Lower lobe of right lung (tissue), 2 donors: Measurements from ENCODE around the gene NDUFAF8. TPM values are rescaled to one million over a fixed set of nuclear protein-coding genes. Genes with fewer than 3 reads are reported as not detected.

Source experiments
- ATAC-seq, 2 donors: fragments of 200-7000 bp; cut with Tn5 transposase; one replicate each; pipeline ENCODE4 v1.9.1; 2020 to 2022; ENCODE audit warnings: mild to moderate bottlenecking in 2 of 2, moderate library complexity in 2 of 2
- DNase-seq: peaks from one replicate; pipeline ENCODE4 v3.0.0-alpha.2; 2020
- H3K27ac ChIP-seq: fragments of 200-600 bp; one replicate; pipeline ENCODE4 v1.8.0; 2022
- H3K27me3 ChIP-seq: fragments of 200-600 bp; one replicate; pipeline ENCODE4 v1.8.0; 2022; ENCODE audit warnings: low read depth
- H3K36me3 ChIP-seq: fragments of 200-600 bp; one replicate; pipeline ENCODE4 v1.8.0; 2022; ENCODE audit warnings: mild to moderate bottlenecking
- H3K4me1 ChIP-seq: fragments of 200-600 bp; one replicate; pipeline ENCODE4 v1.8.0; 2022
- H3K4me3 ChIP-seq: fragments of 200-600 bp; one replicate; pipeline ENCODE4 v1.8.0; 2022; ENCODE audit warnings: mild to moderate bottlenecking
- H3K9me3 ChIP-seq: fragments of 200-600 bp; one replicate; pipeline ENCODE4 v1.8.0; 2022
- intact Hi-C: fragments of 100-400 bp; cut with DNase I; formaldehyde crosslinking; loops from one replicate; pipeline ENCODE4 v1.11.0; 2022
- total RNA-seq: library from RNA; stranded (reverse); fragmentation: NEBNext Ultra II Directional; extraction: Animal tissue kit (Norgen Biotek cat#: 25700); gene quantifications from one replicate; pipeline ENCODE4 v1.2.1, GENCODE V29; 2021
- TF ChIP-seq, protein P1 (sequence below): fragments of 200-600 bp; IDR thresholded peaks from one replicate; pipeline ENCODE4 v1.8.0; 2022; ENCODE audit warnings: antibody characterized with exemption, mild to moderate bottlenecking
- donor health status: DM: no; HTN: yes; CAD: no; lungs with severe emphysema.

The NDUFAF8 gene
- total RNA-seq, 1 donor from 2014 or later = 24.3 TPM

DNA sequence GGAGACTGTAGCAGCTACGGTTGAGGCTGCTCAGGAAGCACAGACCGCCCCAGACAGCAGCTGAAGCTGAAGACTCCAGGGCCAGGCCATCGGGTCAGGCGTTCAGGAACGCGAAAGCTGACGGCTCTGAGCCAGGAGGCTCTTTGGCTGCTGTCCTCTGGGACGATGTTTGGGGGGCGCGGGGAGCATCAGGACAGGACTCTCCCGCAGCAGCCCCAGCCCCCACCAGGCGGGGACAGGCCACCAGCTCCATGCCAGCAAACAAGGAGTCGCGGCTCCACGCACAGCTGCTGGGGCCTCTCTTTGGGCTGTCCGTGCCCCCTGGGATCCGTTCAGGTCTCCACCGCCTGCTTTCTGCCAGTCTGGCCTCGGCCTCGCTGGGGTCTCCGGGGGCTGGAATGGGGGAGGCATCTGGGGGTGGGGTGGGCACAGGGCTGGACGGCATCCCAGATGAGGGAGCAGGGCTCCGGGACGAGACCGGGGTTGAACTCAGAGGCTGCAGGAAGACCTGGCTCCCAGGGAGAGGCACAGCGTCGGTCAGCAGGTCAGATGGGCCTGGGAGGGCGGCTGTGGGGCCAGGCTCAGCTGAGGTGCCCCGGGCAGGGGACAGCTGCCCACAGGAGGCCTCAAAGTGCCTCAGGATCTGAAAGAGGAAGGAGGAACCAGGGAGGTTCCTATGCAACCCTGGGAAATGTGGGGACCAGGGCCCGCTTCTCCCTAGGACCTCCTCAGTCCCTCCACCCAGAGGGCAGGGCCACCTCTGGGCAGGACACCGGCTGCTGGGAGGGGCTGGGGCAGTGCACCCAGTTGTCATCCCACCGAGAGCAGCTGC is 10.1 kb upstream of the NDUFAF8 start:
- H3K36me3 ChIP-seq = peaks cover 57% of the 10 kb centered on the region
- ATAC-seq = no peak
- H3K27me3 ChIP-seq = no peaks in the 10 kb centered on the region
- DNase-seq = no peak
- peaks cover 10% of the 10 kb centered on the region for H3K4me1 ChIP-seq
- intact Hi-C loops = no loop called here
- no peak overlapping the region for H3K4me3 ChIP-seq
- H3K27ac ChIP-seq = no peak overlapping the region
- no peaks in the 10 kb centered on the region for H3K9me3 ChIP-seq
- TF ChIP-seq, protein P1, sequence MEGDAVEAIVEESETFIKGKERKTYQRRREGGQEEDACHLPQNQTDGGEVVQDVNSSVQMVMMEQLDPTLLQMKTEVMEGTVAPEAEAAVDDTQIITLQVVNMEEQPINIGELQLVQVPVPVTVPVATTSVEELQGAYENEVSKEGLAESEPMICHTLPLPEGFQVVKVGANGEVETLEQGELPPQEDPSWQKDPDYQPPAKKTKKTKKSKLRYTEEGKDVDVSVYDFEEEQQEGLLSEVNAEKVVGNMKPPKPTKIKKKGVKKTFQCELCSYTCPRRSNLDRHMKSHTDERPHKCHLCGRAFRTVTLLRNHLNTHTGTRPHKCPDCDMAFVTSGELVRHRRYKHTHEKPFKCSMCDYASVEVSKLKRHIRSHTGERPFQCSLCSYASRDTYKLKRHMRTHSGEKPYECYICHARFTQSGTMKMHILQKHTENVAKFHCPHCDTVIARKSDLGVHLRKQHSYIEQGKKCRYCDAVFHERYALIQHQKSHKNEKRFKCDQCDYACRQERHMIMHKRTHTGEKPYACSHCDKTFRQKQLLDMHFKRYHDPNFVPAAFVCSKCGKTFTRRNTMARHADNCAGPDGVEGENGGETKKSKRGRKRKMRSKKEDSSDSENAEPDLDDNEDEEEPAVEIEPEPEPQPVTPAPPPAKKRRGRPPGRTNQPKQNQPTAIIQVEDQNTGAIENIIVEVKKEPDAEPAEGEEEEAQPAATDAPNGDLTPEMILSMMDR = no peak

- no peak overlapping the region for H3K27ac ChIP-seq
- TF ChIP-seq, protein P1 = no peak
- H3K27me3 ChIP-seq = no peaks in the 10 kb centered on the region
- intact Hi-C loops = no loop called here
- H3K9me3 ChIP-seq = no peaks in the 10 kb centered on the region
- no peak overlapping the region for H3K4me3 ChIP-seq
- no peak for ATAC-seq
- H3K36me3 ChIP-seq = peaks cover 57% of the 10 kb centered on the region
- peaks cover 10% of the 10 kb centered on the region for H3K4me1 ChIP-seq
- DNase-seq = no peak
These were observed 9.5 kb upstream of the NDUFAF8 start for GRCh38 chr17:81229666-81229920.

DNA sequence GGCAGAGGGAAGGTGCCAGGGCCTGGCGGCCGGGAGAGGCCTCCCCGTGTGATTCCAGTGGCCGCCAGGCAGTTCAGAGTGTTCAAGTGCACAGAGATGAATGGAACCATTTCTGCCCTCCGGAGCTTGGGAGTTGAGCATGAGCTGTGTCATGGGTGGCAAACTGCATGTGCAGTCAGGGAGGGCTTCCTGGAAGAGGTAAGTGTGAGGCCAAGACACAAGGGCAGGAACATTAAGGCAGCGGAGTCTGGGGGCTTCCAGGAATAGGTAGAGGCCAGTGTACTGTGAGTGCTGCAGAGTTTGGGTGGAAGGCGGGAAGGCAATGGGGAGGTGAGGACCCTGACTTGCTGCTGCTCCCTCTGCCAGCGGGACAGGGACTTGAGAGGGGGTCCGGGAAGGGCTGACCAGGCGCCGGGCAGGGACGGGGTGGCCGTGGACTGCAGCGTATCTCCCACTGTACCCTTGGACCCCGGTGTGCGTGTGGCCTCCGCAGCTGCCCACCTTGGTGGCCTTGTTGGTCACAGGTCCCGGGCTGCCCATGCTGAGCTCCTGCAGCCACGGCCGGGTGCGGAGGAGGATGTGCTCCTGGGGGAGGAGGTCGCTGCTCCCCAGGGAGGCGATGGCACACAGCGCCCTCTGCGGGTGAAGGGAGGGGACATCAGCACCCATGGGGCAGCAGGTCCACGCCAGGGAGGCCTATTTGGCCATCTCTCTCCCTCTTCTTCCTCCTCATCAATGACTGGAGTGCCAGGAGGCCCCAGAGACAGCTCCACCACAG is 8.9 kb upstream of the NDUFAF8 start:
- ATAC-seq (no peak), DNase-seq (no peak)

DNA sequence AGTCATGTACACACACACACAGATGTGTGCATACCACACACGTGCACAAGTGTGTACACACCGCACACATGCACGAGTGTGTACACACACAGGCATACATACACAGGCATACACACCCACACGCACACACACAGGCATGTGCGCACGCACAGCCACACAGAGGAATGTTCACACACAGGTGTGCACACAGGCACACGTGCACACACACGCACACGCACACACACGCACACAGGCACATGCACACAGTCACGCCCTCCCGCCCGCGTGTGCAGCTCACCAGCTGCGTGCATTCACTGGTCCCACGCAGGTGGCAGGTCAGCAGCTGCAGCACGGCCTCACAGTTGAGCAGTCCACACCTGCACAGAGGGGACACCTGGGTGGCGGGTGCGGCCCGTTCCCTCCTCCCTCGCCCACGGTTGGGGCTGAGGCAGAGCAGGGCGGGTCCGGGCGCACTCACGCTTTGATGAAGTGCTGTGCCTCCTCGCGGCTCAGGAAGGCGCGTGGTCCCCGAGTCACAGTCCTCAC is 7.9 kb upstream of the NDUFAF8 start:
- Histone ChIP-seq H3K4me3 (no peak overlapping the region), H3K4me1 (peaks cover 10% of the 10 kb centered on the region), H3K27ac (no peak overlapping the region), H3K27me3 (no peaks in the 10 kb centered on the region), H3K36me3 (peaks cover 57% of the 10 kb centered on the region), H3K9me3 (no peaks in the 10 kb centered on the region)
- TF ChIP-seq, protein P1 = no peak
- DNase-seq (no peak), ATAC-seq (no peak)
- intact Hi-C loops = no loop called here

More for the DNA sequence above, 8.9 kb upstream of the NDUFAF8 start:
- no peak overlapping the region for H3K27ac ChIP-seq
- H3K4me3 ChIP-seq = no peak overlapping the region
- intact Hi-C loops = no loop called here
- H3K9me3 ChIP-seq = no peaks in the 10 kb centered on the region
- TF ChIP-seq, protein P1 = peak; percentile 16
- no peaks in the 10 kb centered on the region for H3K27me3 ChIP-seq
- H3K36me3 ChIP-seq = peaks cover 57% of the 10 kb centered on the region
- peaks cover 10% of the 10 kb centered on the region for H3K4me1 ChIP-seq

DNA sequence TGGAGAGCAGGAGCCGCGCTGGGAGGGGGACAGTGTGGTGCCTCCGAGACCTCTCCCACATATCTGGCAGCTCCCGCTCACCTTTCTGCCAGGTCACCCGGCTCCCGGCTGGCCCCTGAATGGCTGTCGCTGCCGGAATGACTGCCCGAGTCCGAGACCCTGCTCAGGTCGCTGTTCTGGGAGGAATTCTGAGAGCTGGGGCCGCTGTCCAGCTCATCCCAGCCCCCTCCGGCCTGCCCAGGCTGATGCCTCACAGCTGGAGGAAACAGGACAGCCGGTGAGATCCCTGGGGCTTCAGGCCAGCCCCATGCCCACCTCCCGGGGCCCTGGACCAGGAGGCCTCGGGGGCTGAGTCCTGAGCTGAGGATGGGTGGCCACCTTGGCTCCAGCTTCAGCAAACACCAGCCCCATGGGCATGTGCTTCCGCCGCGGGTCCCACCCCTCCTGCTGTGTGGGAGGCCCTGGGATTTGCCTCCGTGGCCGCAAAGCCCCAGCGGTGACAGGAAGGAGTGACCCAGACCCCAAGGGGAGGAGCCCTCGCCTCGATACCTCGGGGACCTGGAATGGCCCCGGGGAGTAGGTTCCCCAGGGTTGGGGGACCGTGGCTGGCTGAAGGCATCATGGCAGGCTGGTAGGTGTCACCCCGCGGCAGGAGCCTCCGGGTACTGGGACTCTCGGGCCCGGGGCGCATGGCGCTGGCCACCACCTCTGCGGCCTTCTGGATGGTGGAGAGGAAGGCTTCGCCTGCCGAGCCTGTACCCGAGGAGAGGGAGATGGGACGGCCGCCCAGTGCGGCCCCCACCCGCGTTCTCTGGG is 7.1 kb upstream of the NDUFAF8 start:
- TF ChIP-seq, protein P1 = no peak
- intact Hi-C loops = no loop called here
- Histone ChIP-seq H3K4me1 (peaks cover 16% of the 10 kb centered on the region), H3K27me3 (no peaks in the 10 kb centered on the region), H3K9me3 (no peaks in the 10 kb centered on the region), H3K4me3 (no peak overlapping the region), H3K27ac (no peak overlapping the region), H3K36me3 (peaks cover 63% of the 10 kb centered on the region)
- no peak for DNase-seq
- no peak for ATAC-seq
